HepG2 (cell line): Measurements from ENCODE around the gene ZBTB1. TPM values are rescaled to one million over a fixed set of nuclear protein-coding genes. Genes with fewer than 3 reads are reported as not detected.

Experiments
- BHLHE40 ChIP-seq: IDR thresholded peaks from 2 replicates; pipeline ENCODE4 v1.6.1; 2011; ENCODE audit warnings: low read length, improper control_type of control experiment
- ETV5 ChIP-seq: IDR thresholded peaks from 2 replicates; pipeline ENCODE4 v1.6.1; 2018; ENCODE audit warnings: missing biosample characterization, missing genetic modification reagents, inconsistent platforms, borderline replicate concordance
- IKZF1 ChIP-seq: fragments of 450-650 bp; IDR thresholded peaks from 2 replicates; pipeline ENCODE4 v1.7.1; 2016
- IKZF4 ChIP-seq: sonication (generic); formaldehyde crosslinking; IDR thresholded peaks from 2 replicates; pipeline ENCODE4 v1.5.1; 2020; ENCODE audit warnings: borderline replicate concordance, mild to moderate bottlenecking, low read depth, missing genetic modification reagents; ENCODE audit errors: not compliant biosample characterization
- MAF1 ChIP-seq: sonication (generic); formaldehyde crosslinking; IDR thresholded peaks from 2 replicates; pipeline ENCODE4 v1.5.0; 2020; ENCODE audit warnings: missing genetic modification reagents, borderline replicate concordance
- MAFF ChIP-seq: IDR thresholded peaks from 2 replicates; pipeline ENCODE4 v1.6.1; 2011; ENCODE audit warnings: low read depth, low read length, improper control_type of control experiment
- NFE2 ChIP-seq: sonication (generic); formaldehyde crosslinking; IDR thresholded peaks from 2 replicates; pipeline ENCODE4 v1.4.0; 2020; ENCODE audit warnings: missing genetic modification reagents
- NKX3-1 ChIP-seq: sonication (generic); formaldehyde crosslinking; IDR thresholded peaks from 2 replicates; pipeline ENCODE4 v1.5.0; 2020; ENCODE audit warnings: missing genetic modification reagents
- ONECUT2 ChIP-seq: sonication (generic); formaldehyde crosslinking; IDR thresholded peaks from 2 replicates; pipeline ENCODE4 v1.4.0; 2020; ENCODE audit warnings: missing genetic modification reagents
- REL ChIP-seq: sonication (generic); formaldehyde crosslinking; conservative IDR thresholded peaks from 2 replicates; pipeline ENCODE4 v1.8.0; 2022; ENCODE audit warnings: mild to moderate bottlenecking, missing genetic modification reagents, moderate library complexity
- ZBTB38 ChIP-seq: sonication (generic); formaldehyde crosslinking; IDR thresholded peaks from 2 replicates; pipeline ENCODE4 v1.5.1; 2020; ENCODE audit warnings: mild to moderate bottlenecking, missing genetic modification reagents
- ZMYM4 ChIP-seq: sonication (generic); formaldehyde crosslinking; IDR thresholded peaks from 2 replicates; pipeline ENCODE4 v1.8.1; 2023; ENCODE audit warnings: mild to moderate bottlenecking, missing genetic modification reagents
- ZNF207 ChIP-seq: fragments of 450-650 bp; IDR thresholded peaks from 2 replicates; pipeline ENCODE4 v1.6.1; 2016; ENCODE audit warnings: antibody characterized with exemption, borderline replicate concordance
- ZNF224 ChIP-seq: sonication (generic); formaldehyde crosslinking; IDR thresholded peaks from 2 replicates; pipeline ENCODE4 v1.5.0; 2020; ENCODE audit warnings: mild to moderate bottlenecking, missing genetic modification reagents
- ZNF329 ChIP-seq: sonication (generic); formaldehyde crosslinking; IDR thresholded peaks from 2 replicates; pipeline ENCODE4 v1.9.0; 2021; ENCODE audit warnings: low read depth, mild to moderate bottlenecking, missing genetic modification reagents
- ZNF691 ChIP-seq: sonication (generic); formaldehyde crosslinking; IDR thresholded peaks from 2 replicates; pipeline ENCODE4 v1.4.0; 2020; ENCODE audit warnings: missing genetic modification reagents, low read depth, mild to moderate bottlenecking, borderline replicate concordance
- ZNF709 ChIP-seq: sonication (generic); formaldehyde crosslinking; IDR thresholded peaks from 2 replicates; pipeline ENCODE4 v1.5.0; 2020; ENCODE audit warnings: mild to moderate bottlenecking, missing genetic modification reagents
- ZNF777 ChIP-seq: sonication (generic); formaldehyde crosslinking; IDR thresholded peaks from 2 replicates; pipeline ENCODE4 v1.4.0; 2020; ENCODE audit warnings: missing genetic modification reagents
- ZNF816 ChIP-seq: sonication (generic); formaldehyde crosslinking; IDR thresholded peaks from 2 replicates; pipeline ENCODE4 v1.8.0; 2022; ENCODE audit warnings: missing genetic modification reagents, mild to moderate bottlenecking, borderline replicate concordance
- polyA plus RNA-seq, 8 experiments: library from polyadenylated mRNA; depleted of rRNA in 3 of 8; stranded (reverse) in 7 of 8; unstranded in 1 of 8; fragments of >200 nt; fragmentation: Illumina TruSeq in 4 of 8; extraction: Trizol in 4 of 8; gene quantifications; 2 replicates each; pipeline versions ENCODE4 v1.2.1 to v1.2.3, GENCODE V29; 2011 to 2016; ENCODE audit warnings: low read depth in 4 of 8, missing spikeins in 1 of 8, mixed read lengths in 1 of 8; ENCODE audit not compliant: insufficient read depth in 1 of 8
- total RNA-seq, 5 experiments: library from RNA; depleted of rRNA; stranded (reverse); fragments of >200 nt; fragmentation: Illumina TruSeq; extraction: Trizol; gene quantifications; 2 replicates each; pipeline ENCODE4 v1.2.3, GENCODE V29; 2016; ENCODE audit warnings: low read depth in 1 of 5
- TF ChIP-seq, protein P1 (sequence below): sonication (generic); formaldehyde crosslinking; conservative IDR thresholded peaks from 2 replicates; pipeline ENCODE4 v1.8.0; 2022; ENCODE audit warnings: missing genetic modification reagents
- TF ChIP-seq, protein P2 (sequence below): sonication (generic); formaldehyde crosslinking; IDR thresholded peaks from 2 replicates; pipeline ENCODE4 v1.9.0; 2021; ENCODE audit warnings: missing genetic modification reagents, borderline replicate concordance
- TF ChIP-seq, protein P3 (sequence below): IDR thresholded peaks from 2 replicates; pipeline ENCODE4 v1.6.1; 2016; ENCODE audit warnings: missing compliant biosample characterization, missing genetic modification reagents, borderline replicate concordance

Gene ZBTB1
- total and polyA plus RNA-seq, 2 of the 13 experiments (the other 11 are each of a cell fraction or from before 2014, with no cell fraction given), result 18.8 to 22.6 TPM

GRCh38 chr14:64540208-64541202 is 35.9 kb downstream of the ZBTB1 start, which contains the start of gene HSPA2 (continued):
- TF ChIP-seq NFE2 (CRISPR knock-in tag), result no peak
- peak; percentile 83 for TF ChIP-seq ZNF691 (CRISPR knock-in tag)
- no peak for TF ChIP-seq NKX3-1 (CRISPR knock-in tag)
- 0 out of 2 replicates have a peak, but pooled peaks have one; percentile 19 for TF ChIP-seq ZNF709 (CRISPR knock-in tag)
- TF ChIP-seq ZMYM4 (CRISPR knock-in tag), result peak; percentile 95
- TF ChIP-seq, protein P1, sequence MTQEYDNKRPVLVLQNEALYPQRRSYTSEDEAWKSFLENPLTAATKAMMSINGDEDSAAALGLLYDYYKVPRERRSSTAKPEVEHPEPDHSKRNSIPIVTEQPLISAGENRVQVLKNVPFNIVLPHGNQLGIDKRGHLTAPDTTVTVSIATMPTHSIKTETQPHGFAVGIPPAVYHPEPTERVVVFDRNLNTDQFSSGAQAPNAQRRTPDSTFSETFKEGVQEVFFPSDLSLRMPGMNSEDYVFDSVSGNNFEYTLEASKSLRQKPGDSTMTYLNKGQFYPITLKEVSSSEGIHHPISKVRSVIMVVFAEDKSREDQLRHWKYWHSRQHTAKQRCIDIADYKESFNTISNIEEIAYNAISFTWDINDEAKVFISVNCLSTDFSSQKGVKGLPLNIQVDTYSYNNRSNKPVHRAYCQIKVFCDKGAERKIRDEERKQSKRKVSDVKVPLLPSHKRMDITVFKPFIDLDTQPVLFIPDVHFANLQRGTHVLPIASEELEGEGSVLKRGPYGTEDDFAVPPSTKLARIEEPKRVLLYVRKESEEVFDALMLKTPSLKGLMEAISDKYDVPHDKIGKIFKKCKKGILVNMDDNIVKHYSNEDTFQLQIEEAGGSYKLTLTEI (CRISPR knock-in tag), result no peak
- no peak for TF ChIP-seq ZNF329 (CRISPR knock-in tag)
- TF ChIP-seq MAFF, result no peak
- TF ChIP-seq ZNF777, result peak; percentile 77
- peak; percentile 82 for TF ChIP-seq BHLHE40
- no peak for TF ChIP-seq ZNF224
- TF ChIP-seq, protein P2, sequence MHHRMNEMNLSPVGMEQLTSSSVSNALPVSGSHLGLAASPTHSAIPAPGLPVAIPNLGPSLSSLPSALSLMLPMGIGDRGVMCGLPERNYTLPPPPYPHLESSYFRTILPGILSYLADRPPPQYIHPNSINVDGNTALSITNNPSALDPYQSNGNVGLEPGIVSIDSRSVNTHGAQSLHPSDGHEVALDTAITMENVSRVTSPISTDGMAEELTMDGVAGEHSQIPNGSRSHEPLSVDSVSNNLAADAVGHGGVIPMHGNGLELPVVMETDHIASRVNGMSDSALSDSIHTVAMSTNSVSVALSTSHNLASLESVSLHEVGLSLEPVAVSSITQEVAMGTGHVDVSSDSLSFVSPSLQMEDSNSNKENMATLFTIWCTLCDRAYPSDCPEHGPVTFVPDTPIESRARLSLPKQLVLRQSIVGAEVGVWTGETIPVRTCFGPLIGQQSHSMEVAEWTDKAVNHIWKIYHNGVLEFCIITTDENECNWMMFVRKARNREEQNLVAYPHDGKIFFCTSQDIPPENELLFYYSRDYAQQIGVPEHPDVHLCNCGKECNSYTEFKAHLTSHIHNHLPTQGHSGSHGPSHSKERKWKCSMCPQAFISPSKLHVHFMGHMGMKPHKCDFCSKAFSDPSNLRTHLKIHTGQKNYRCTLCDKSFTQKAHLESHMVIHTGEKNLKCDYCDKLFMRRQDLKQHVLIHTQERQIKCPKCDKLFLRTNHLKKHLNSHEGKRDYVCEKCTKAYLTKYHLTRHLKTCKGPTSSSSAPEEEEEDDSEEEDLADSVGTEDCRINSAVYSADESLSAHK (CRISPR knock-in tag), result no peak
- peak; percentile 85 for TF ChIP-seq ZBTB38 (CRISPR knock-in tag)
- TF ChIP-seq ZNF207, result no peak
- TF ChIP-seq, protein P3, sequence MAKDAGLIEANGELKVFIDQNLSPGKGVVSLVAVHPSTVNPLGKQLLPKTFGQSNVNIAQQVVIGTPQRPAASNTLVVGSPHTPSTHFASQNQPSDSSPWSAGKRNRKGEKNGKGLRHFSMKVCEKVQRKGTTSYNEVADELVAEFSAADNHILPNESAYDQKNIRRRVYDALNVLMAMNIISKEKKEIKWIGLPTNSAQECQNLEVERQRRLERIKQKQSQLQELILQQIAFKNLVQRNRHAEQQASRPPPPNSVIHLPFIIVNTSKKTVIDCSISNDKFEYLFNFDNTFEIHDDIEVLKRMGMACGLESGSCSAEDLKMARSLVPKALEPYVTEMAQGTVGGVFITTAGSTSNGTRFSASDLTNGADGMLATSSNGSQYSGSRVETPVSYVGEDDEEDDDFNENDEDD (CRISPR knock-in tag), result peak; percentile 95
- TF ChIP-seq ZNF816 (CRISPR knock-in tag), result no peak
- 0 out of 2 replicates have a peak, but pooled peaks have one; percentile 12 for TF ChIP-seq ETV5 (CRISPR knock-in tag)
- no peak for TF ChIP-seq IKZF1
- TF ChIP-seq MAF1 (CRISPR knock-in tag), result no peak
- no peak for TF ChIP-seq REL (CRISPR knock-in tag)
- no peak for TF ChIP-seq ONECUT2 (CRISPR knock-in tag)
- no peak for TF ChIP-seq IKZF4 (CRISPR knock-in tag)
